Osteoblast (primary cell): ENCODE results near the gene E2F8. TPM values are rescaled to one million over a fixed set of nuclear protein-coding genes. Genes with fewer than 3 reads are reported as not detected.

Experiments
- DNase-seq: peaks from one replicate; pipeline ENCODE4 v3.0.0; 2011; ENCODE audit warnings: low spot score, mixed read lengths; ENCODE audit not compliant: insufficient read length; ENCODE audit errors: missing footprints
- H2AFZ ChIP-seq: 2 replicates; pipeline ENCODE4 v1.6.0; 2011; ENCODE audit warnings: mild to moderate bottlenecking, low read length
- H3K27ac ChIP-seq: 2 replicates; pipeline ENCODE4 v1.5.1; 2011; ENCODE audit warnings: mild to moderate bottlenecking, low read depth, low read length, moderate library complexity
- H3K27me3 ChIP-seq: 2 replicates; pipeline ENCODE4 v1.6.0; 2012; ENCODE audit warnings: mild to moderate bottlenecking, control low read depth, inconsistent platforms, low read length, moderate library complexity; ENCODE audit not compliant: insufficient read depth
- H3K36me3 ChIP-seq: 2 replicates; pipeline ENCODE4 v1.5.1; 2011; ENCODE audit warnings: mild to moderate bottlenecking, low read length, control low read depth, moderate library complexity; ENCODE audit not compliant: insufficient read depth
- H3K4me1 ChIP-seq: 2 replicates; pipeline ENCODE4 v1.5.1; 2011; ENCODE audit warnings: mild to moderate bottlenecking, low read length, control low read depth, moderate library complexity; ENCODE audit not compliant: insufficient read depth
- H3K4me2 ChIP-seq: 2 replicates; pipeline ENCODE4 v1.6.0; 2011; ENCODE audit warnings: mild to moderate bottlenecking, low read length; ENCODE audit not compliant: insufficient read depth
- H3K4me3 ChIP-seq: fragments of 200-600 bp; sonication (generic); 3 replicates; pipeline ENCODE4 v1.5.1; 2012; ENCODE audit warnings: mild to moderate bottlenecking, low read length, inconsistent platforms; ENCODE audit not compliant: insufficient read depth
- H3K79me2 ChIP-seq: 2 replicates; pipeline ENCODE4 v1.6.0; 2012; ENCODE audit warnings: mild to moderate bottlenecking, low read length, control low read depth, inconsistent platforms; ENCODE audit not compliant: insufficient read depth
- H3K9me3 ChIP-seq: 2 replicates; pipeline ENCODE4 v1.5.1; 2011; ENCODE audit warnings: low read depth, low read length, control low read depth
- H4K20me1 ChIP-seq: 2 replicates; pipeline ENCODE4 v1.6.0; 2012; ENCODE audit warnings: mild to moderate bottlenecking, low read length, control low read depth; ENCODE audit not compliant: insufficient read depth
- total RNA-seq: library from RNA; depleted of rRNA; stranded (reverse); fragments of >200 nt; gene quantifications from 2 replicates; pipeline ENCODE4 v1.2.3, GENCODE V29; 2012
- TF ChIP-seq, protein P1 (sequence below): IDR thresholded peaks from 2 replicates; pipeline ENCODE4 v1.5.1; 2011; ENCODE audit warnings: mild to moderate bottlenecking, low read depth, low read length, moderate library complexity; ENCODE audit errors: extremely low read depth

E2F8 gene
- total RNA-seq, 1 donor, result 0.36 TPM

DNA sequence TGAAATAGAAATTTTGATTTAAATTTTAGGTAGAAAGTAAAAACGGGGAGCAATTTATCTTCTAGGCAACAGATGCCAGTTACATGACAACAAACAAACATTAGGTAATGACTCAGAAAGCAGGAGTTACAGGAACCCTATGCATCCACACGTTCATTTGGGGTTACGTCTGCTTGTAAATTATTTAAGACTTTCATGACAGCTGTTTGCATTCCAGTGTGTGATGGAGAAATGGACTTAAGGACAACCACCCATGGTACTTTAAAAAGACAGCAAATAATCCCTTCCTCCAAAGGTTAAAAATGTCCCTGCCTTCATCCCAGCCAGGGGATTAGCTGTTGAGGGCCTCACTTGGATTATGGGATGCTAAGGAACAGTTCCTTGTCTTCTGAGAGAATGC, 11.8 kb downstream of the E2F8 start:
- Histone ChIP-seq H4K20me1 (no peaks in the 10 kb centered on the region), H3K36me3 (peaks cover 4% of the 10 kb centered on the region), H3K79me2 (no peaks in the 10 kb centered on the region), H3K27me3 (no peaks in the 10 kb centered on the region), H3K9me3 (no peaks in the 10 kb centered on the region), H3K4me3 (no peak overlapping the region), H3K4me2 (no peak overlapping the region), H3K27ac (no peak overlapping the region), H3K4me1 (peaks cover 8% of the 10 kb centered on the region), H2AFZ (no peak overlapping the region)
- DNase-seq, result no peak
- TF ChIP-seq, protein P1, sequence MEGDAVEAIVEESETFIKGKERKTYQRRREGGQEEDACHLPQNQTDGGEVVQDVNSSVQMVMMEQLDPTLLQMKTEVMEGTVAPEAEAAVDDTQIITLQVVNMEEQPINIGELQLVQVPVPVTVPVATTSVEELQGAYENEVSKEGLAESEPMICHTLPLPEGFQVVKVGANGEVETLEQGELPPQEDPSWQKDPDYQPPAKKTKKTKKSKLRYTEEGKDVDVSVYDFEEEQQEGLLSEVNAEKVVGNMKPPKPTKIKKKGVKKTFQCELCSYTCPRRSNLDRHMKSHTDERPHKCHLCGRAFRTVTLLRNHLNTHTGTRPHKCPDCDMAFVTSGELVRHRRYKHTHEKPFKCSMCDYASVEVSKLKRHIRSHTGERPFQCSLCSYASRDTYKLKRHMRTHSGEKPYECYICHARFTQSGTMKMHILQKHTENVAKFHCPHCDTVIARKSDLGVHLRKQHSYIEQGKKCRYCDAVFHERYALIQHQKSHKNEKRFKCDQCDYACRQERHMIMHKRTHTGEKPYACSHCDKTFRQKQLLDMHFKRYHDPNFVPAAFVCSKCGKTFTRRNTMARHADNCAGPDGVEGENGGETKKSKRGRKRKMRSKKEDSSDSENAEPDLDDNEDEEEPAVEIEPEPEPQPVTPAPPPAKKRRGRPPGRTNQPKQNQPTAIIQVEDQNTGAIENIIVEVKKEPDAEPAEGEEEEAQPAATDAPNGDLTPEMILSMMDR, result no peak

DNA sequence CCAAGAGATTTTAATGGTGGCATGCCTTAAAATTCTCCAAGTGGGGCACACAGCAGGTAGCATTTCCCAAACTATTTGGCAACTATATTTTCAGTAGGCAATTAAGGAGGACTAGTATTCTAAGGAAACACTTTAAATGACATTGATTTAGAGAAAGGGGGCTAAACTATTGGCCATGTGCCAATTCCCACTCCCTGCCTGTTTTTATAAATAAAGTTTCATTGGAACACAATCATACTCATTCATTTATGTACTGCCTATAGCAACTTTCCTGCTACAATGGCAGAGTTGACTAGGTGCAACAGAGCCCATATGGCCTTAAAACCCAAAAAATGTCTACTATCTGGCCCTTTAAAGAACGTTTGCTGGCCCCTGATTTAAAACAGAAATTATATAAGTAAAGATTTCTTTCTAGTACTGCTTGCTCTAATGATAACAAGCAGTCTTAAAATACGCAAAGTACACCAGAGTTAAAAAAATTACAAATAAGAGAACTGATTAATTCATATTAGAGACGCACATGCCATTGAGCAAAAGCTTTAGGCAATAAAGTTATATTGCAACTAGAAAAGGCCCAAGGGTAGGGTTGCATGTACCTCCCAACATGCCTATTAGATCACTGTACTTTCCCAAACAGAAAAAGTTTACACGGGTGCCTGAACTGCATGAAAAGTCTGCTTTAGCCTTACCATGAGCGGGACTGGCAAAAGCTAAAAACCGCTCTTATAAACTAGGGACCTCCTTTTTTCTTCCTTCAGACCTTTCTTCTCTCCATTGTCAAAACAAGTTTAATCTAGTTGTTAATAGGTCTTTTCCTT, 14.2 kb downstream of the E2F8 start:
- no peaks in the 10 kb centered on the region for H3K79me2 ChIP-seq
- no peaks in the 10 kb centered on the region for H3K9me3 ChIP-seq
- TF ChIP-seq, protein P1, result no peak
- H2AFZ ChIP-seq, result no peak overlapping the region
- no peak overlapping the region for H3K4me2 ChIP-seq
- no peak overlapping the region for H3K27ac ChIP-seq
- no peak for DNase-seq
- H3K4me1 ChIP-seq, result no peaks in the 10 kb centered on the region
- H3K36me3 ChIP-seq, result peaks cover 4% of the 10 kb centered on the region
- H3K27me3 ChIP-seq, result no peaks in the 10 kb centered on the region
- no peaks in the 10 kb centered on the region for H4K20me1 ChIP-seq
- no peak overlapping the region for H3K4me3 ChIP-seq

DNA sequence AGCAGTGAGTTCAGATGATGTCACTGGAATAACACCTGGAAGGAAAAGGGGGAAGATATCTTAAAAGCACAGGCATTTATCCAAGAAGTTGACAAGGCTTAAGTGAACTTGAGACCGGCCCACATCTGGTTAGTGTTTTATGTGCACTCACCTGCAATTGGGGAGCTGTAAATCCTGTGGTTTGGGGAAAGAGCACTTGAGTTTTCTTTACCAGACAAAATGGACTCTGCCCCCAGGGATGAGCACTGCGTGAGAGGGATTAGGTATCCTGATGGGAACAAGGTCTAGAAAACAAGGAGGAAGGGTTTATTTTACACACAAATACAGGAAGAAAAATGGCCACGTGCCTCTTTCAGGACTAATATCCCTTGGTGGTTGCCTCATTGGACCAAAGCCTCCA, 15.2 kb downstream of the E2F8 start:
- TF ChIP-seq, protein P1, result no peak
- Histone ChIP-seq H3K4me3 (no peak overlapping the region), H3K27me3 (no peaks in the 10 kb centered on the region), H3K4me1 (no peaks in the 10 kb centered on the region), H3K9me3 (no peaks in the 10 kb centered on the region), H3K27ac (no peak overlapping the region), H3K4me2 (no peak overlapping the region), H3K79me2 (no peaks in the 10 kb centered on the region), H2AFZ (no peak overlapping the region), H4K20me1 (no peaks in the 10 kb centered on the region), H3K36me3 (peaks cover 4% of the 10 kb centered on the region)
- DNase-seq, result no peak

DNA sequence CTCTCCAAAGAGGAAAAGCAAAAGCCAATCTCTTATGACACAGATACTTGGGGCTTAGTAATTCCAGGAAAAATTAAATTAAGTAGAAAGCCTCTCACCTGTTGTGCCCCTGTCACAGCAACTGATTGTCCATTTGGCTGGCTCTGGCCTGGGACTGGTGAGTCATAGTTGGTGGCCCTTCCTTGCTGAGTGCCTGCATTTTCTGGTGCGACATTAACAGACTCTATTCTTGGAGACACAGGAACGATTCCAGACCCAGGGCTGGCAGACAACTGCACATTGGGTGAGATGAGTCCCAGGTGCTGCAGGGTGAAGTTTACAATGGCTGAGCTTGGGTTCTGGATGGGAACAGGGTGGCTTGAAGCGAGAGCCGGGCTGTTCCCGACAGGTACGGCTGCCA, 15.6 kb downstream of the E2F8 start:
- DNase-seq, result no peak
- Histone ChIP-seq H3K9me3 (no peaks in the 10 kb centered on the region), H3K79me2 (no peaks in the 10 kb centered on the region), H3K27ac (no peak overlapping the region), H3K27me3 (no peaks in the 10 kb centered on the region), H2AFZ (no peak overlapping the region), H4K20me1 (no peaks in the 10 kb centered on the region), H3K4me3 (no peak overlapping the region), H3K36me3 (peaks cover 4% of the 10 kb centered on the region), H3K4me2 (no peak overlapping the region), H3K4me1 (no peaks in the 10 kb centered on the region)
- TF ChIP-seq, protein P1, result no peak
